OCI-LY3 (cell line): ENCODE data around the gene SPSB4.

Experiments used
- CTCF ChIP-seq: fragments of 200-600, 300-600 bp; sonication (generic); IDR thresholded peaks from 2 replicates; pipeline ENCODE4 v1.5.1; 2014; ENCODE audit warnings: antibody characterized with exemption, low read length, low read depth
- EZH2phosphoT487 ChIP-seq: fragments of 200-600 bp; shearing (Covaris generic); IDR thresholded peaks from 2 replicates; pipeline ENCODE4 v1.6.1; 2018; ENCODE audit warnings: antibody characterized with exemption, mixed run types, low read depth

DNA sequence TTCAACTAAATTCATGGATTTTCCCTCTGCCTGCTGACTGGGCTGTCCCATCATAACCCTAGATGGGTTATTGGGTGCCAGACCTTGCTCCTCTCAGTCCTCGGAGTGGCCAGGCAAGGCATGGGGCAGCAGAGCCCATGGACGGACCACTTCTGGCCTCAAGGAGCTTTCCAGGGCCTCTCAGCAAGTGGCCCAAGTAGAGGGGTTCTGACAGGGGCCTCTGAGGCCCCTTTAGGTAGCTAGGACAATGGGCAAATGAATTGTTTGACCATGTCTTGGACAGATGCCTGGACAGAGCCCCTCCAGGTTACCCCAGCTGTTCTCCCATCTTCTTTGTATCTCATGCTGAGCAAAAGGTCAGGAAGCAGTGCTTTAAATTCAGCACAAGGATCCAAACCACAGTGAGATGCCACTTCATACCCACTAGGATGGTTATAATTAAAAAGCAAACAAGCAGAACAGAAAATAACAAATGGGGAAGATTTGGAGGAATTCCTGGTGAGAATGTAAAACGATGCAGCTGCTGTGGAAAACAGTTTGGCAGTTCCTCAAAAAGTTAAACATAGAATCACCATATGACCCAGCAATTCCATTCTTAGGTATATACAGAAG lies 61.6 kb downstream of the SPSB4 start:
- TF ChIP-seq CTCF (no peak), EZH2phosphoT487 (no peak)
